Karpas-422 (cell line): ENCODE results near the gene RNF130. TPM values are rescaled to one million over a fixed set of nuclear protein-coding genes. Genes with fewer than 3 reads are reported as not detected.
A peak's percentile ranks its signal among the peaks of the same experiment; 100 is the strongest.

Source experiments
- DNase-seq: peaks from one replicate; pipeline ENCODE4 v3.0.0-alpha.2; 2015
- H2AFZ ChIP-seq: fragments of 200-600 bp; sonication (generic); 2 replicates; pipeline ENCODE4 v1.6.1; 2014; ENCODE audit warnings: antibody characterized with exemption, low read length, mixed read lengths
- H3K27ac ChIP-seq: fragments of 200-600 bp; sonication (generic); 2 replicates; pipeline ENCODE4 v1.5.1; 2014; ENCODE audit warnings: mild to moderate bottlenecking, low read length, moderate library complexity
- H3K27me3 ChIP-seq: fragments of 200-600 bp; sonication (generic); 2 replicates; pipeline ENCODE4 v1.6.1; 2014; ENCODE audit warnings: low read length, mixed read lengths
- H3K36me3 ChIP-seq: fragments of 200-600 bp; sonication (generic); 2 replicates; pipeline ENCODE4 v1.6.1; 2014; ENCODE audit warnings: low read length, mixed read lengths; ENCODE audit not compliant: insufficient read depth
- H3K4me1 ChIP-seq: fragments of 200-600 bp; sonication (generic); 2 replicates; pipeline ENCODE4 v1.6.1; 2014; ENCODE audit warnings: mild to moderate bottlenecking, low read length, mixed read lengths
- H3K4me2 ChIP-seq: fragments of 200-600 bp; sonication (generic); 2 replicates; pipeline ENCODE4 v1.6.1; 2014; ENCODE audit warnings: low read length, low read depth, mild to moderate bottlenecking; ENCODE audit not compliant: poor library complexity, severe bottlenecking
- H3K4me3 ChIP-seq: fragments of 200-600 bp; sonication (generic); 2 replicates; pipeline ENCODE4 v1.5.1; 2014; ENCODE audit warnings: mild to moderate bottlenecking, antibody characterized with exemption, low read length, mixed read lengths
- H3K79me2 ChIP-seq: fragments of 200-600 bp; sonication (generic); 2 replicates; pipeline ENCODE4 v1.6.1; 2014; ENCODE audit warnings: mild to moderate bottlenecking, low read length, mixed read lengths
- H3K9ac ChIP-seq: fragments of 200-600 bp; sonication (generic); 2 replicates; pipeline ENCODE4 v1.6.0; 2014; ENCODE audit warnings: low read length
- H3K9me2 ChIP-seq: fragments of 200-600 bp; sonication (generic), shearing (Covaris generic); replicated peaks from 2 replicates; pipeline ENCODE4 v1.6.0; 2014; ENCODE audit warnings: mild to moderate bottlenecking, low read length, moderate library complexity; ENCODE audit not compliant: insufficient read depth
- H3K9me3 ChIP-seq: fragments of 300-700, 200-600 bp; sonication (generic); 2 replicates; pipeline ENCODE4 v1.6.1; 2014; ENCODE audit warnings: low read length, mixed read lengths
- H4K20me1 ChIP-seq: fragments of 200-600 bp; sonication (generic); 2 replicates; pipeline ENCODE4 v1.6.1; 2014; ENCODE audit warnings: mild to moderate bottlenecking, antibody characterized with exemption, low read length, low read depth; ENCODE audit not compliant: insufficient read depth
- total RNA-seq: library from RNA; depleted of rRNA; stranded (reverse); fragments of >200 nt; shearing (Covaris generic); gene quantifications from 2 replicates; pipeline ENCODE4 v1.2.3, GENCODE V29; 2014; ENCODE audit warnings: low replicate concordance

The RNF130 gene
- total RNA-seq, 1 experiment from 2014 or later = 0.41 TPM

DNA sequence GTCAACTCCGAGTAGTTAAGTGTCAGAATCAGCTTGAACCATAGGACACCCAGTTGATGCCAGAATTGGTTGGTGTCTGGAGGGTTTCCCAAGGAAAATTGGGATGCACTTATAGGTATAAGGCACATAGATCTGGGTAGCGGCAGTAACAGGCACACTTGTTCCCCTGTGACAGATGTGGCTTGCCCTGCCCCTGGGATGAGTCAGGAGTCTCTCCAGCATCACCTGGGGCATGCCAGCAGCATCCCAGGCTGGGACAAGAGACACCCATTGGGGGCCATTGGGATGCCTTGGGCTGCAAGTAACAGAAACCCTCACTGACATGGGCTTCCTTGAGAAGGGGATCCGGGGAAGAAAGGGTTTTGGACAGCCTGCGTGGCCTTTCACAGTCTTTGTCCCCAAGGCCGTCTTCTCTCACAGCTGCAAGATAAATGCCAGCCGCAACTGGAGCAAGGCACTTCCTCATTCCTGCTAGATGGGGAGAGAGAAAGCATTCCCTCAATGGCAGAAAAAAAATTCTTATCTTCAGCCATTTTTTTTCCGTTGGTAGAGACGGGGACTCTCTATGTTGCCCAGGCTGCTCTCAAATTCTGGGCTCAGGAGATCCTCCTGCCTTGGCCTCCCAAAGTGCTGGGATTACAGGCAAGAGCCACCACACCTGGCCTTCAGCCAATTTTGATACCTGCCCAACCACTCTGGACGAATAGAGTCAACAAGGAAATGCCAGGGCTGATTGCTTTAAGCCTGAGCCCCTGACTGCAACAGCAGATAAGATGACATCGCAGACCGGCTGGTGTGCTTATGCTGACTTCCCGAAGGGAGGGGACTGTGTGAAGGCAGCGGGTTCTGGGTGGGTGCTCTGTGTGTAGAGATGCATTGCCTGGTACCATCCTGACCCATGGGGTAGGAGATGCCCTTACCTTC, 13.3 kb upstream of the RNF130 start:
- no peak overlapping the region for H3K4me2 ChIP-seq
- no peak overlapping the region for H2AFZ ChIP-seq

DNA sequence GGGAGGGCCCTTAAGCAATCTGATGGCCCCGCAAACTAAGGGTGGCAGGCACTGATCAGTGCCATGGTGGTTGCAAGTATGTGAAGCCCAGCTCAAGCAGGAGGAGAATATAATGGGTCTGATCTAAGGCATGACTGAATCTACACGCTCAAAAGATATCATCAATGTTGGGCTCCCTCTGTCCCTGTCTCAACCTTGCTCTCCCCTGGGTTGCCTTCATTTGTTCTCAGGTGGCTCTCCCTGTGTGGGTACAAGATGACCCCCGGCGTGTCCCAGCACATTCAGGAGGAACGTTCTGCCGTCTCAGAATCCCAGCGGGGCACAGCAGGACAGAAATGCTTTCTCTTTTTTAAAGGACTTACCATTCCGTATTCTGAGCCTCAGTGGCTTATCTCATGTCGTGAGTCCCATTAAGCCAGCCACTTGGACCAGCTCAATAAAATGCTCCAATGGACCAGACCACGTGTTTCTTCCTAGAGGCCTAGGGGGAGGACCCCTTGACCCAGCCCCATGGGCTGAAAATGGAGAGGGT, 12.0 kb upstream of the RNF130 start:
- H3K27me3 ChIP-seq = no peaks in the 10 kb centered on the region

More for the DNA sequence above, 13.3 kb upstream of the RNF130 start:
- Histone ChIP-seq H3K4me3 (no peak overlapping the region), H3K9me3 (no peaks in the 10 kb centered on the region), H3K79me2 (no peaks in the 10 kb centered on the region), H3K9ac (no peak overlapping the region), H3K27me3 (no peaks in the 10 kb centered on the region), H4K20me1 (no peaks in the 10 kb centered on the region), H3K9me2 (no peaks in the 10 kb centered on the region), H3K36me3 (no peaks in the 10 kb centered on the region), H3K27ac (no peak overlapping the region), H3K4me1 (no peaks in the 10 kb centered on the region)
- no peak for DNase-seq

DNA sequence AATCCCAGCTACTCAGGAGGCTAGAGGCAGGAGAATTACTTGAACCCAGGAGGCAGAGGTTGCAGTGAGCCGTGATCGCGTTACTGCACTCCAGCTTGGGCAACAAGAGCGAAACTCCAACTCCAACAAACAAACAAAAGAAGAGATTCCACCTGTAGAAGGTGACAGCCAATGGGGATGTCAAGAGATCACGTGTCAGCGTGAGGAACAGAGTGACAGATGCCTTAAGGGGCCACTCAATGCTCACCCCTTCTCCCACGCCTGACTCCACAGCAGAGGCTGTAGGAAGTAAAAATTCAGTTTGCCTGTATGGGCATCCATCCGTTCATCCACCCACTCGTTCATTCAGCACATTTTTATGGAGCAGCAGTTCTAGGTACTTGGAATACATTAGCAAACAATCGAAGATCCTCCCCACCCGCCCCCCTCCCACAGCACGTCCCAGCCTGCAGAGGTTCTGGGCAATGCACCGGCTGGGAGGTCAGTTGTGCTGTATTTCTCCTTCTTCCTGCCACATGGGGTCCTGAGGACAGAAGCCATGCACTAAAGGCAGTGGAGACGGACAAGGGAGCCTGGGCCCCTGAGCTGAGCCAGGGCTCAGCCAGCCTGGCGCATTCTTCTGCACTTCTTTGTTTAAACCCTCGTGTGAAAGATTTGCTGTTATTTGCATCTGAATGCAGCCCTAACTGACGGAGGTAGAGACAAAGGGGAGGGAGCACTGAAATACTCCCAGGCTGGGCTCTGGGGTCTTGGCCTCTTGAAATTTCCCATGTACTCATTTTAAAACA, 11.3 kb upstream of the RNF130 start:
- Histone ChIP-seq H3K9ac (no peak overlapping the region), H3K9me2 (no peaks in the 10 kb centered on the region), H3K4me1 (no peaks in the 10 kb centered on the region), H3K27ac (no peak overlapping the region), H3K4me2 (no peak overlapping the region), H3K36me3 (no peaks in the 10 kb centered on the region), H4K20me1 (no peaks in the 10 kb centered on the region), H2AFZ (no peak overlapping the region), H3K9me3 (no peaks in the 10 kb centered on the region), H3K4me3 (no peak overlapping the region), H3K79me2 (no peaks in the 10 kb centered on the region), H3K27me3 (no peaks in the 10 kb centered on the region)
- peak; percentile 9 for DNase-seq

More for the DNA sequence above, 12.0 kb upstream of the RNF130 start:
- Histone ChIP-seq H4K20me1 (no peaks in the 10 kb centered on the region), H2AFZ (no peak overlapping the region), H3K4me1 (no peaks in the 10 kb centered on the region), H3K9ac (no peak overlapping the region), H3K27ac (no peak overlapping the region), H3K9me2 (no peaks in the 10 kb centered on the region), H3K36me3 (no peaks in the 10 kb centered on the region), H3K79me2 (no peaks in the 10 kb centered on the region), H3K9me3 (no peaks in the 10 kb centered on the region), H3K4me2 (no peak overlapping the region), H3K4me3 (no peak overlapping the region)
- no peak for DNase-seq

DNA sequence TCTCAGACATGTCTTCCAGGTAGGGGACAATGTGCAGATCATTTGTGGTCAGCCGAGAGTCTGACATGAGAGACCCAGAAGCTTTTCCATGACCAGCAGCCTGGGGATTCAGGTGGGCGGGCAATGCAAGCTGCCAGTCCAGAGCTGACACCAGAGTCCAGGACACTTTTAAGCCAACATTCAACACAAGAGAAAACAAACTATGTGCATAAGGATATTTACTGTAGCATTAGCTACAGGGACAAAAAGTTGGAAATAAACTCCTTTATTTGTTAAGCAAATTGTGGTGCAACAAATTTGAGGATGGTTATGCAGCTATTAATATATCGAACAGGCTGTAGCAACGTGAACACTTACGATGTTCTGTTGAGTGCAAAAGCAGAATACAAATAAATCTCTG, 9.9 kb upstream of the RNF130 start:
- DNase-seq = no peak
- no peaks in the 10 kb centered on the region for H3K9me3 ChIP-seq
- no peaks in the 10 kb centered on the region for H4K20me1 ChIP-seq
- no peak overlapping the region for H3K4me3 ChIP-seq
- H3K27me3 ChIP-seq = no peaks in the 10 kb centered on the region
- no peak overlapping the region for H3K9ac ChIP-seq
- H2AFZ ChIP-seq = no peak overlapping the region
- H3K4me2 ChIP-seq = no peak overlapping the region
- H3K27ac ChIP-seq = no peak overlapping the region
- H3K79me2 ChIP-seq = no peaks in the 10 kb centered on the region
- no peaks in the 10 kb centered on the region for H3K4me1 ChIP-seq
- H3K36me3 ChIP-seq = no peaks in the 10 kb centered on the region
- no peaks in the 10 kb centered on the region for H3K9me2 ChIP-seq

DNA sequence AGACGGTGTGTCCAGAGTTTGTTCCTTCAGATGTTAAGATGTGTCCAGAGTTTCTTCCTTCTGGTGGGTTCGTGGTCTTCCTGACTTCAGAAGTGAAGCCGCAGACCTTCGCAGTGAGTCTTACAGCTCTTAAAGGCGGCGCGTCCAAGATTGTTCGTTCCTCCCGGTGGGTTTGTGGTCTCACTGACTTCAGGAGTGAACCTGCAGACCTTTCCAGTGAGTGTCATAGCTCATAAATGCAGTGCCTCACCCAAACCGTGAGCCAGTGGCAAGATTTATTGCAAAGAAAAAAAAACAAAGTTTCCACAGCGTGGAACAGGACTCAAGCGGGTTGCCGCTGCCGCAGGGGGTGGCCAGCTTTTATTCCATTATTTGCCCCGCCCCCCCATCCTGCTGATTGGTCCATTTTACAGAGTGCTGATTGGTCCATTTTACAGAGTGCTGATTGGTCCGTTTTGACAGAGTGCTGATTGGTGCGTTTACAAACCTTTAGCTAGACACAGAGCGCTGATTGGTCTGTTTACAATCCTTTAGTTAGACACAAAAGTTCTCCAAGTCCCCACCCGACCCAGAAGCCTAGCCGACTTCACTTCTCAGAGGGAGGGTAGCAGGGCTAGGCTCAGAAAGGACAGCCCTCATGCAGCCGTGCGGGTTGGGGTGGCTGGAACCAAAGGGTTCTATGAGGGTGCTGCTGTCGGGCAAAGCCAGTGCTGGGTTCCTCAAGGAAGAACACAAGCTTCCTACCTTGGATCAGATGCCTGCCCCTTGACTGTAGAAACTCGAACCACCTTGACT, 9.1 kb upstream of the RNF130 start:
- Histone ChIP-seq H3K4me1 (no peaks in the 10 kb centered on the region), H3K4me3 (no peak overlapping the region), H3K27ac (no peak overlapping the region), H3K27me3 (no peaks in the 10 kb centered on the region), H3K9ac (no peak overlapping the region), H2AFZ (no peak overlapping the region), H3K9me3 (no peaks in the 10 kb centered on the region), H4K20me1 (no peaks in the 10 kb centered on the region), H3K79me2 (no peaks in the 10 kb centered on the region), H3K4me2 (no peak overlapping the region), H3K9me2 (no peaks in the 10 kb centered on the region), H3K36me3 (no peaks in the 10 kb centered on the region)
- peak; percentile 31 for DNase-seq

DNA sequence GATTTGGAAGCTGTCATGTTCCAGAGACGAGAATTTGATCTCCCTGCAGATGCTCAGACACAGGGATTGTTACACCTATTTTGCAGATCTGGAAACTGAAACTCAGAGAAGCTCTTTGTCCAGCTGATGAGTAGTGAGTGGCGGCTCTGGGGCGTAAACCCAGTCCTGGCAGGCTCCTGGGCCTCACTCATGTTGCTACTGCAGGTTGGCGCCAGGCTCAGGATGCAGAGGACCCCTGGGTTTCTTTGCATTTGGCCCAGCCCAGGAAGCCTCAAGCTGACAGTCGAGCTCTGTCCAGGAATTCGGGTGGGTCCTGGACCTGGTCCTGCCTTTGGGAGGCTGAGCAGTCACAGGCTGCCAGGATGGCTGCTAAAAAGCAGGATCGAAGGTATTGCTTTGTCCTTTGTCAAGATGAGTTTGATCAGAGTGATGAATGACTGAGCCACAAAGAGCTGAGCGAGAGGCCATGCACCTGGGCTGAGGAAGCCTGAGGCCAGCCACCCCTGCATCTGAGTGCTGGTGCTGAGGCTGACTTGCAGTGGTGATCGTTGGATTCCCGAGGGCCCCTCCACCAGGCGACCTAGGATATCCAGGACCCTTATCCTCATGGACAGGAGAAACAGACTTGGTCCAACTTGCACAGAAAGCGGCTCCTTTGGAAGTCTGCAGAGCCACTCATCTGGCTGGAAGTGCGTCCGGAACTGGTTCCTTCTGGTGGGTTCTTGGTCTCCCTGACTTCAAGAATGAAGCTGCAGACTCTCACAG, 8.3 kb upstream of the RNF130 start:
- Histone ChIP-seq H3K4me2 (no peak overlapping the region), H3K9me2 (no peaks in the 10 kb centered on the region), H3K36me3 (no peaks in the 10 kb centered on the region), H3K4me1 (no peaks in the 10 kb centered on the region), H4K20me1 (no peaks in the 10 kb centered on the region), H2AFZ (no peak overlapping the region), H3K27ac (no peak overlapping the region), H3K4me3 (no peak overlapping the region), H3K27me3 (no peaks in the 10 kb centered on the region), H3K9me3 (no peaks in the 10 kb centered on the region), H3K79me2 (no peaks in the 10 kb centered on the region), H3K9ac (no peak overlapping the region)
- peak; percentile 17 for DNase-seq

DNA sequence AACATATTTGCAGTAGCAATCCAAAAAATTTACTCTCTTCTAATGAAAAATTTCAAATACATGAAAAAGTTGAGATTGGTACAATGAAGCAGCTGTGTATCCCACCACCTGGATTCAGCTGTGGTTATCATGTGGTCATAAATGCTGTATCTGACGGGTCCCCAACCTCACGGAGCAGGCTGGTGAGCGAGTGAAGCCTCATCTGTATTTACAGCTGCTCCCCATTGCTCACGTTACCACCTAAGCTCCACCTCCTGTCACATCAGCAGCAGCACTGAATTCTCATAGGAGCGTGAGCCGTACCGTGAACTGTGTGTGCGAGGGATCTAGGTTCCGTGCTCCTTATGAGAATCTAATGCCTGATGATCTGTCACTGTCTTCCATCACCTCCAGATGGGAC, 6.8 kb upstream of the RNF130 start:
- H3K27ac ChIP-seq = no peak overlapping the region
- H3K9me2 ChIP-seq = no peaks in the 10 kb centered on the region
- no peaks in the 10 kb centered on the region for H3K9me3 ChIP-seq
- no peaks in the 10 kb centered on the region for H3K4me1 ChIP-seq
- H3K36me3 ChIP-seq = no peaks in the 10 kb centered on the region
- H2AFZ ChIP-seq = no peak overlapping the region
- no peak overlapping the region for H3K4me3 ChIP-seq
- H3K9ac ChIP-seq = no peak overlapping the region
- H4K20me1 ChIP-seq = no peaks in the 10 kb centered on the region
- no peak overlapping the region for H3K4me2 ChIP-seq
- H3K27me3 ChIP-seq = no peaks in the 10 kb centered on the region
- DNase-seq = no peak
- H3K79me2 ChIP-seq = no peaks in the 10 kb centered on the region
